Mucosa of stomach (tissue), 1 donor: ENCODE measurements around the gene THSD7B.
"Not testable (repeated sequence)": the region's sequence is repeated elsewhere in the genome, so short reads cannot be mapped to it uniquely, and the experiment has no call there.

Source experiments
- H3K27me3 ChIP-seq: one replicate; pipeline ENCODE4 v1.7.0; 2013; ENCODE audit warnings: mild to moderate bottlenecking, low read length; ENCODE audit not compliant: control insufficient read depth, insufficient read depth
- H3K36me3 ChIP-seq: one replicate; pipeline ENCODE4 v1.7.0; 2013; ENCODE audit warnings: low read length; ENCODE audit not compliant: control insufficient read depth, insufficient read depth
- H3K4me1 ChIP-seq: one replicate; pipeline ENCODE4 v1.7.0; 2013; ENCODE audit warnings: mild to moderate bottlenecking, low read length; ENCODE audit not compliant: control insufficient read depth, insufficient read depth
- H3K4me3 ChIP-seq: one replicate; pipeline ENCODE4 v1.7.0; 2013; ENCODE audit warnings: low read length
- H3K9ac ChIP-seq: one replicate; pipeline ENCODE4 v1.7.0; 2013; ENCODE audit warnings: mild to moderate bottlenecking, low read length, moderate library complexity
- H3K9me3 ChIP-seq: one replicate; pipeline ENCODE4 v1.7.0; 2013; ENCODE audit warnings: mild to moderate bottlenecking, low read length, moderate library complexity; ENCODE audit not compliant: control insufficient read depth
- donor health status: Pancreatic carcinoma.

Gene THSD7B

DNA sequence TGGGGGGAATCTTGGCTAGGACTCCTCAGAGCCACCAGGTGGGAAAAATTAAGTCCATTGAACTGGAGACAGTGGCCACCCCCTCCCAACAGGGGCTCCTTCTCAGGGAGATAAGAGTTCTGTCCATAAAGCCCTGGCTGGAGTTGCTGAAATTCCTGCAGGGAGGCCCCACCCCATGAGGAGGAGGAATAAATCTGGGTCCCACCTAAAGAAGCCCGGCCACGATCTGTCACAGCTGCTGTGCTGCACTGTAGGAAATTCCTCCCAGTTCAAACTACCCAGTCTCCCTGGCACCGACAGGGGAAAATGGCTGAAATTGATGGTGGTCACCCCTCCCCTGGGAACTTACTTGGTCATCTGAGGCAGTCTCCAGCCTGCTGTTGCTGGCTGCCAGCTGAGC is 215.0 kb downstream of the THSD7B start:
- Histone ChIP-seq H3K4me1 (no peaks in the 10 kb centered on the region), H3K9ac (no peak overlapping the region), H3K27me3 (no peaks in the 10 kb centered on the region), H3K9me3 (no peaks in the 10 kb centered on the region), H3K4me3 (no peak overlapping the region), H3K36me3 (no peaks in the 10 kb centered on the region)

DNA sequence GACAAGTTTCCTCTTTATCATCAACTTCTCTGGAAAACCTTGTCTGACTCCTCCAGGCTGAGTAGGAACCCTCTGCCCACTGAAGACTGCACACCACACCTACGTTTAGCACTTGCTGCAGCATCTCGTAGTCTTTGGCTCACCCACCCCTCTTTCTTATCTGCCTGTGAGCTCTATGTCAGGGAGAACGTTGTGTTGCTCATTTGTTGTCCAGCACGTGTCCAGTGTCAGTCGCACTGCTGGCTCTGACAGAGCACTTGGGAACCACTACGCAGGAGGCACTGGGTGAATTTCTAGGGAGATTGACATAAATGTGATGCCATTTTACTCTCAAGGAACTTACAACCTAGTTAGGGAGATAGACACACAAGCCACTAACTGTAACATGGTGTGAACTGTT is 216.3 kb downstream of the THSD7B start:
- not testable (repeated sequence) for H3K9ac ChIP-seq, H3K27me3 ChIP-seq, H3K9me3 ChIP-seq, H3K4me3 ChIP-seq, H3K36me3 ChIP-seq, H3K4me1 ChIP-seq

DNA sequence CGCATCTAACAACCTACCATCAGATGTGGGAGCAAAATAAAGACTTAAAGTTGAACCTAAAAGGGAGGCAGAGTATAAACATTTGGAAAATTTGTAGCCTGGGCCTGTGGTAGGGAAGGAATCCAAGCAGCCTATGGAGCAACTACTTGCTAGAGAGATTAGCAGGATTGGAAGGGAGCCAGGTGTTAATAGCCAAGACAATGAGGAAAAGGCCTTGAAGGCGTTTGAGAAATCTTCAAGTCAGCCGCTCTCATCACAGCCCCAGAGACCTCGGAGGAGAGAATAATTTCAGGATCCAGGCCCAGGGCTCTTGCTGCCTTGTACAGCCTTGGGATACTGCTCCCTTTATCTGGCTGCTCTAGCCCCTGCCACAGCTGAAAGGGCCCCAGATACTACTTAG is 219.7 kb downstream of the THSD7B start:
- Histone ChIP-seq H3K27me3 (no peaks in the 10 kb centered on the region), H3K9ac (no peak overlapping the region), H3K9me3 (no peaks in the 10 kb centered on the region), H3K36me3 (no peaks in the 10 kb centered on the region), H3K4me3 (no peak overlapping the region), H3K4me1 (no peaks in the 10 kb centered on the region)

DNA sequence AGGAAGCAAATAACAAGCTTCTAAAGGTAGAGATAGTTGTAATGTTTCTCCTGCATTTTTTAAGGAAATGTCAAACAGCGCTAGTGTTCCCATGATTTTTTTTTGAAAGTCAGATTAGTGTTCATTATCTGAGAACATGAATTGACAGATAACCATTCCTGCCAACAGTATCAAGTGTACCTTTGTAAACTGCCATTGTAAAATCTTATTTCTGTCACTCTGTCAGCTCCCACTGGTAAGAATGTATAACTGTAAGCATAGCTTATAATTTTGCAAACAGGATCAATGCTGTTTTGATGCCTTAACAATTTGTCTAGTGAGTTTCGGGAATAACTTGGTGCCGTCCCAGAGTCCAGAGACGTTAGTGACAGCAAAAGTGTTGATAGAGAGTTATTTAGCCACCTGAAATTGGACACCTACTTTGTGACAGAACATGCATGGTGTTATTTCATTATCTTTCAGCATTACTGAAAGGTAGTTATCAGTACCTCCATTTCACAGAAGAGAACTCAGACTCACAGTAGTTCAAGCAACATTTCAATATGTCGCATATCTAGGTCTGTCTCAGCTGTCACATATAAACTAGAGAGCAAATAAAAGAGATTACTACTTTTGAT is 221.4 kb downstream of the THSD7B start:
- Histone ChIP-seq H3K9me3 (no peaks in the 10 kb centered on the region), H3K27me3 (no peaks in the 10 kb centered on the region)

DNA sequence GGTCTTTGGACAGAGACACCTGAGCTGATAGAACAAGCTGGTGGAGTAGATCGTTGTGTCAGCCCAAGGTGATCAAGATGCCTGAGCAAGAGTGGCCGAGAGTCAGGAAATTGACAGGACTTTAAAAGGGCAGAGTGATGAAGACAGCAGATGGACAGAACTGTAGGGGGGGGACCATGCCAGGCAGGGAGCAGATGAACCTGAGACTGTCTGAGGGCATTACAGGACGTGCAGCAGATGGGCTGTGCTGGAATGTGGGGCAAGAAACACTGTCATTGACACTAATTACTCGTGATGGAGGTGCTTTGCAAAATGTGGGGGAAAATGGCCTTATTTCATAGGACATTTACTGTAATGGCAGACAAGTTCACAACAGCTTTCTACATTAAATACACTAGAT is 225.0 kb downstream of the THSD7B start:
- Histone ChIP-seq H3K4me3 (no peak overlapping the region), H3K4me1 (no peaks in the 10 kb centered on the region), H3K9me3 (no peaks in the 10 kb centered on the region), H3K36me3 (no peaks in the 10 kb centered on the region), H3K9ac (no peak overlapping the region), H3K27me3 (no peaks in the 10 kb centered on the region)

More for the DNA sequence above, 221.4 kb downstream of the THSD7B start:
- no peak overlapping the region for H3K9ac ChIP-seq
- no peaks in the 10 kb centered on the region for H3K36me3 ChIP-seq
- no peaks in the 10 kb centered on the region for H3K4me1 ChIP-seq
- no peak overlapping the region for H3K4me3 ChIP-seq

DNA sequence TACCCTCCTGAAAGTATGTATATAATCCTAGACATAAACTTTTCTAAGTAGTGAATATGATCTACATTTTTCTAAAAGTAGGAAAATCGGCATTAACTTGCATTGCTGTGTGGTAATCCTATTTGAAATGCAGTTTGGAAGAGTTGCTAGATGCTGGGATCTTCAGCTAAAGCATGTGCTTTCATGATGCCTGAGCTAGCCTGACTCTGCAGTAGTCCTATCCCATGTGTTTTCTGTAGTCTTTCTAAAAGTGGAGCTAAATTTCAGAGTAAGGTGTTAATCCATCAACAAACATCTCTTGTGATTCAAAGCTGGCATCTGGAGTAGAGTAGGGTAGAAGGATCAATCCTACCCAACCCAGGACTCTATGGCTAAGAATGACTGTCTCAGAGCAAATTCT is 229.4 kb downstream of the THSD7B start:
- Histone ChIP-seq H3K9ac (no peak overlapping the region), H3K36me3 (no peaks in the 10 kb centered on the region), H3K27me3 (no peaks in the 10 kb centered on the region), H3K9me3 (no peaks in the 10 kb centered on the region), H3K4me1 (no peaks in the 10 kb centered on the region), H3K4me3 (no peak overlapping the region)

DNA sequence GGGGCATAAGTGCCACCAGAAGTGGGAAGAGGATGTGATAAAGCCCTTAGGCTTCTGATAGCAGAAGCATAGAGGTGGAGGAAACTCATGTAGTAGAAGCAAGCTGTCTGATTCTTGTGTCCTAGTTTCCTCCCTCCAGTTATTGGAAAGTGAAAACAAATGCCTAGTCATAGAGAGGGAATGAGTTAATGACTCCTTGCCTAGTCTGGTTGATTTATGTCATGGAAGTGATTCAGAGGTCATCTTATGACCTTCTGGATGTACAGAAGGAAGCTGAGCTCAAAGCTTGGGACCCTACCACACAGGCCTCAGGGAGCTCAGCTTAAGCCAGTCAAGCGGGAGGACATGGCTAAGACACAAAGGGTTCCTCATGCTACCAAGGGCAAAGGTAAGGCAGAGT is 232.2 kb downstream of the THSD7B start:
- no peak overlapping the region for H3K4me3 ChIP-seq
- no peak overlapping the region for H3K9ac ChIP-seq
- no peaks in the 10 kb centered on the region for H3K4me1 ChIP-seq
- no peaks in the 10 kb centered on the region for H3K27me3 ChIP-seq
- H3K36me3 ChIP-seq, result no peaks in the 10 kb centered on the region
- no peaks in the 10 kb centered on the region for H3K9me3 ChIP-seq

DNA sequence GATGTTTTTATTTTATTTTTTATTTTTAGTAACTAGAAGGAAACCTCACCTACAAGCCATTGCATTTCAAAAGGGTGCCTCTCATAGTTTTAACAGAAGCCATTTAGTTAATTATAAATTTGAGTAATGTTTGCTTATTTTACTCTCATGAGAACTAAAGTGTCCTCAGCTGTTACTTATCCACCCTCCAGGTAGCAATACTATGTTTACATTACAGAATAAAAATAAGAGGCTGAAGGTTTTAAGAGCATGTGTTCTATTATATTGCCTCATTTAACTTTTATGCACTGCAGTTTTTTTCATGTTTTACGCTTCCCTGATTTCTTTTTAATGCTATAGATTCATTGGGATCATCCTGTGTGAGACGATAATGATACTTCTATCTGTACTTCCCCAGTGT is 235.5 kb downstream of the THSD7B start:
- Histone ChIP-seq H3K27me3 (no peaks in the 10 kb centered on the region), H3K9ac (no peak overlapping the region), H3K36me3 (no peaks in the 10 kb centered on the region), H3K9me3 (no peaks in the 10 kb centered on the region), H3K4me1 (no peaks in the 10 kb centered on the region), H3K4me3 (no peak overlapping the region)

DNA sequence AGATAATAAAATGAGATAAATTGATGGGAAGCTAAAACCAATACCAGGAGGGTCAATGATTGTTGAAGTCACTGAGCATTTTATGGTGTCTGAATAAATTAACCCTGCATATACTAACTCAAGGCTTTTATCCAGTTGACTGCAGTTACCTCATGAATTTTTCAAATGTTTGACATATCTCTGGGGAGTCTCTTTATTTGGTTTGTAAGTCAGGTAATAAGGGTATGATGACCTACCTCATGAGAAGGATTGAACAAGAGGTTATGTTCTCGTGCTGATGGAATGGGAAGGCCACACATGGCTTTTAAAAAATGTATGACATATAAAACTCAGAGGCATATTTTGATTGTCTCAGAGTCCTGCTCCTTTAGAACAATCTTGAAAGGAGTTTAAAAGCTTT is 237.6 kb downstream of the THSD7B start:
- H3K4me3 ChIP-seq, result no peak overlapping the region
- H3K4me1 ChIP-seq, result no peaks in the 10 kb centered on the region
- no peaks in the 10 kb centered on the region for H3K9me3 ChIP-seq
- H3K27me3 ChIP-seq, result no peaks in the 10 kb centered on the region
- H3K36me3 ChIP-seq, result no peaks in the 10 kb centered on the region
- H3K9ac ChIP-seq, result no peak overlapping the region

DNA sequence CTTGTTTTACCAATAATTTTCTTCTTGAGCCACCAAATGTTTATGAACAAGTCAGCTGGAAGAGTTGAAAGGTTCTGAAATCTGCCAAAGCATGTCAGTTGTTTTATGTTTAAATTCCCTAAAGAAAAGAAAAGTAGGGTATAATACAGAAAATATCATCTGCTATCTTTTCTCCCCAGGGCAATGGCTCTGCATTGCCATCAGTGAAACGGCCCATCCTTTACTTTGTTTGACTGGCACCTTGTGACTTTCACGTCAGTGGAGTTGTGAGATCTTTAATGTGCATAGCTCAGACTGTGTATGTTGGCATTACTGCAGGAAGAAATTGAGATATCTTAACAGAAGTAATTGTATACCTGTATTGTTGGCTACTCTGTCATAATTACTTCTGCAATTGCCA is 239.9 kb downstream of the THSD7B start:
- no peaks in the 10 kb centered on the region for H3K36me3 ChIP-seq
- no peak overlapping the region for H3K9ac ChIP-seq
- no peaks in the 10 kb centered on the region for H3K9me3 ChIP-seq
- no peaks in the 10 kb centered on the region for H3K27me3 ChIP-seq
- H3K4me3 ChIP-seq, result no peak overlapping the region
- no peaks in the 10 kb centered on the region for H3K4me1 ChIP-seq

DNA sequence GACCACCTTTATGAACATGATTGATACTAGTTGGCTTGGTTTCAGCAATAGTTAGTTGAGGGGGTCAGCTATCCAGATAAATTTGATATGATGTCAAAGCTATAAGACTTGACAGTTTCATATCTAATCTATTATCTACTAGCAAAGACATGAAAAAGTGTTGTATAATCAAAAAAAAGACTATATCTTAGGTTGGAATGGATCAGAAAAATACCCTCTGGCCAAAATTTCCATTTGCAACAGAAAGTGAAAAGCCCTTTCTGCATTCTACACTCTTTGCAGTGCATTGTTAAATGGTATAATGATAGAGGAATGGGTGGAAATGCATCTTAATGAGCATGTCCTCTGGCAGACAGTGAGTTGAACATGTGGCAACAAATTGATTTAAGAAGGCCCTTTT is 242.6 kb downstream of the THSD7B start:
- Histone ChIP-seq H3K9ac (no peak overlapping the region), H3K4me3 (no peak overlapping the region), H3K36me3 (no peaks in the 10 kb centered on the region), H3K4me1 (no peaks in the 10 kb centered on the region), H3K9me3 (no peaks in the 10 kb centered on the region), H3K27me3 (no peaks in the 10 kb centered on the region)

DNA sequence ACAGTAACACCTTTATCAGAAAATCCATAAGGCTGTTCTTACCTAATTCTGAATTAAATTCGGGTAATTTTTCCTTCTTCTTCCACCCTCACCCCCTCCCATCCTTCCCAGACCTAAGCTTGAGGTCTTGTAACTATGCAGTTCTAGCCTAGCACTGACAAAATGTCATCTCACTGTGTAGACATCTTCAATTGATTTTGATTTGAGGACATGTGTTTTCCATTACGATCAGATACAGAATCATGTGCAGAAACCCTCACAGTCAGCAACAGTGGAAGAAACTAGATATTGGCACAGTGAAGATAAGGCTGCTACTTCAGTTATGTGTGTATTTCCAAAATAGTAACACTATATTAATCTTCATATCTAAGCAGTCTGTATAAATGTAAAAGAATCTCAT is 244.6 kb downstream of the THSD7B start:
- H3K27me3 ChIP-seq, result no peaks in the 10 kb centered on the region
- H3K4me1 ChIP-seq, result no peaks in the 10 kb centered on the region
- no peaks in the 10 kb centered on the region for H3K36me3 ChIP-seq
- no peaks in the 10 kb centered on the region for H3K9me3 ChIP-seq
- no peak overlapping the region for H3K4me3 ChIP-seq
- no peak overlapping the region for H3K9ac ChIP-seq
